ENCODE data around the gene SDCCAG8.

SDCCAG8 gene

DNA sequence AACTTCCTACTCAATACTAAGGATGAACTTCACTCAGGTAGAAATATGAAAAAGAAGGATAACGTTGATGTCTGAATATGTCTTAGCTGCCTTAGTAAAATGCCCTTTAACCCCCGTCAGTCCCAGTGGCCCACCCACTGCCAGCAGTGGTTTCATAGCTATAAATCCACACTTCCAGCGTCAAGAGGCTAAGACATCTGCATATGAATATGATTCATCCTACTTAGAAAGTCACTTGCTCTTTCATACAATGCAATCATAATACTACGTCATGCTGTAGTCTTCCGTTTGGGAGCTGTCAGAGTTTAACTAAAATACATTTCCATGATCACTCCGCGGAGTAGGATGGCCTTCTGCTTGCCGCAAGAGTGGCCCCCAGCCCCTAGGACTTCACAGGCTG is 247.3 kb downstream of the SDCCAG8 start:
- no peak for DNase-seq (ENCODE audit: low spot score)
- TF ChIP-seq, protein P1, sequence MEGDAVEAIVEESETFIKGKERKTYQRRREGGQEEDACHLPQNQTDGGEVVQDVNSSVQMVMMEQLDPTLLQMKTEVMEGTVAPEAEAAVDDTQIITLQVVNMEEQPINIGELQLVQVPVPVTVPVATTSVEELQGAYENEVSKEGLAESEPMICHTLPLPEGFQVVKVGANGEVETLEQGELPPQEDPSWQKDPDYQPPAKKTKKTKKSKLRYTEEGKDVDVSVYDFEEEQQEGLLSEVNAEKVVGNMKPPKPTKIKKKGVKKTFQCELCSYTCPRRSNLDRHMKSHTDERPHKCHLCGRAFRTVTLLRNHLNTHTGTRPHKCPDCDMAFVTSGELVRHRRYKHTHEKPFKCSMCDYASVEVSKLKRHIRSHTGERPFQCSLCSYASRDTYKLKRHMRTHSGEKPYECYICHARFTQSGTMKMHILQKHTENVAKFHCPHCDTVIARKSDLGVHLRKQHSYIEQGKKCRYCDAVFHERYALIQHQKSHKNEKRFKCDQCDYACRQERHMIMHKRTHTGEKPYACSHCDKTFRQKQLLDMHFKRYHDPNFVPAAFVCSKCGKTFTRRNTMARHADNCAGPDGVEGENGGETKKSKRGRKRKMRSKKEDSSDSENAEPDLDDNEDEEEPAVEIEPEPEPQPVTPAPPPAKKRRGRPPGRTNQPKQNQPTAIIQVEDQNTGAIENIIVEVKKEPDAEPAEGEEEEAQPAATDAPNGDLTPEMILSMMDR (IDR thresholded peaks at IDR 0.05; ENCODE audit: borderline replicate concordance, control extremely low read depth, extremely low read depth, insufficient read depth, missing control alignments): no peak
- in situ Hi-C loops (cut with MboI; ENCODE audit: low sequenced_read_pairs, unreplicated experiment): no loop called here

DNA sequence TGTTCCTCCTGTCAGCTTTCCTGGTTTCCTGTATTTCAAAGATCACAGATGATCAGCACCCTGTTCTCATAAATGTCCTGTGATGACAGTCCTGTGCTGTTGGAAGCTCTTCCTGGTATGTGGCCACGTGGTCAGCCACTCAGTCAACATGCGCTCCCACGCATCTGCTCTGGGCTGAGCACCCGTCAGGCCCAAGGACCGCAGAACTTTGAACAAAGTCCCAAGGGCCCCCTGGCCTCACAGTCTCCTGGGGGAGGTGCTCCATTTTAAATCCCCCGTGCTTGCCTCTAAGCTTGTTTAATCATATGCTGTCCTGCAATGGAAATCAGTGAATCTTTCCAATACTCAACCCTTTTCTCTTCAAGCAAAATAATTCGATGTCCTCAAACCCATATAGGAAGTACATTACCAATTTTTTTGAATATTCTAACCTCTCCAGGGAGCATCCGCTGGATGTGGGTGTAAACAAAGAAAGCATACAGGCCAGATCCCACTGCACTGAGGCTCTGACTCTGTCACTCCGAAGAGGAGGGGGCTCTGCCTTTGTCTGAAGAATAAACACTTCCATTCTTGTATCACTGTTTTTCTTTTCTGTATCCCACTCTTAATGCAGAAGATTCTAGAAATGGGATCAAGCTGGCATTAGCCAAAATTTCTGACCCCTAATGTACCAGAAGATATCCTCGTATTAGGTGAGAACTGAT is 250.3 kb downstream of the SDCCAG8 start:
- in situ Hi-C loops (cut with MboI; ENCODE audit: low sequenced_read_pairs, unreplicated experiment): no loop called here
- TF ChIP-seq, protein P1 (IDR thresholded peaks at IDR 0.05; ENCODE audit: borderline replicate concordance, control extremely low read depth, extremely low read depth, insufficient read depth, missing control alignments): no peak

DNA sequence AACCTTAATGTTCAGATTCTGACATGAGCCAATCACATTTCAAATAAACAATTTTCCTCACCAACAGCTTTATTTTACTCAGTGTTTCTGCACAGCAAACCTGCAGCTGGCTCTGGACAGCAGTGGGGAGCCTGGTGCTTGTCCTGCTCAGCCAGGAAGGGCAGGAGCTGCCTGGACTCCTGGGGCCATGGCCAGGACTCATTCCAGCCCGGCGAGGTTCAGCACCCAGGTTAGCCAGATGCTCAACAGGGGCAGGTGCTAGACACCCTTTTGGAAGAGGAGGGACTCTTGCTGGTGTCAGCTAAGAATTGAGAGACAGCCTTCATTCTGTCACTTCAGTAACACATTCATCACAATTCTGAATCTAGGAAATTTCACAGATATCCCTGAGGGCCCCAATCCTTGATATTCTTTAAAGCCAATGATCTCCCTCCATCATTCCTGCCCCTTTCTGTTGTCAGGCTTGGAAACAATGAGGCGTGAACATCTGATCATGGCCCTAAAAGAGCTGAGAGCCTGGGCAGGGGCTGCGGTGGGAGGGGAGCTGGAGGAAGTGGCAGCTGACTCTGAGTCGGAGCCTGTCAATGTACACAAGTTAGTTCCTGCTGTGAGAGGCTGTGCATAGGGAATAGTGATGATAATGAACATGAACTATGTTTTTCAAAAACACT is 251.3 kb downstream of the SDCCAG8 start:
- in situ Hi-C loops (cut with MboI; ENCODE audit: low sequenced_read_pairs, unreplicated experiment): no loop called here
- peak; percentile 12 for DNase-seq (ENCODE audit: low spot score)
- TF ChIP-seq, protein P1 (IDR thresholded peaks at IDR 0.05; ENCODE audit: borderline replicate concordance, control extremely low read depth, extremely low read depth, insufficient read depth, missing control alignments): no peak

More for the DNA sequence above, 250.3 kb downstream of the SDCCAG8 start:
- DNase-seq (ENCODE audit: low spot score): peak; percentile 58

DNA sequence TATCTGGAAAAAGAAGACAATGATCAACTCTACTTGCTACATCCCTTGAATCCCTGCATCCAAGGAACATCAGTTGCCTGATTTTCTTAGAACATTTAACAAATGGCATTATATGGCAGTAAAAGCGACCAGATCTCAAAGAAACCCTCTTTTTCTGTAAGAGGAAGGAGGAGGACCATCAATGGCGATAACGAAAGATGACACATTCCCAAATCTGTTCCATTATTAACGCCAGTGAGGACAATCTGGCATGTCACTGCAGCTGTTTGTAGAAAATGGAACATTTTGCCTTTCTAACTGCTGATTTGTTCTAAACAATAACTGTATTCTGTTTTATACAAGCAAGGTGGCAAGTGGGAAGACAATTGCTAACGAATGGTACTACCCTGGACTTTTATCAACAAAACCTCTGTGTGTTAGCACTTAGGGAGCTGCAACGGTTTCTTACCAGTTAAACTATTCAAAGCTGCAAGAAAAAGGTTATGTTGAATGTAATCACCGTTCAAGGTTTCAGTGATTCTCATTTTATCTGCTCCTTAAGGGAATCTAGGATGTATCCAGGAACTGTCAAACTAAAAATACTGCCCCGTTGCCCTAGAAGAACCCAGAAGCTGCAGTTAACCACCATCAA is 251.9 kb downstream of the SDCCAG8 start:
- in situ Hi-C loops (cut with MboI; ENCODE audit: low sequenced_read_pairs, unreplicated experiment): no loop called here
- TF ChIP-seq, protein P1 (IDR thresholded peaks at IDR 0.05; ENCODE audit: borderline replicate concordance, control extremely low read depth, extremely low read depth, insufficient read depth, missing control alignments): no peak
- no peak for DNase-seq (ENCODE audit: low spot score)

DNA sequence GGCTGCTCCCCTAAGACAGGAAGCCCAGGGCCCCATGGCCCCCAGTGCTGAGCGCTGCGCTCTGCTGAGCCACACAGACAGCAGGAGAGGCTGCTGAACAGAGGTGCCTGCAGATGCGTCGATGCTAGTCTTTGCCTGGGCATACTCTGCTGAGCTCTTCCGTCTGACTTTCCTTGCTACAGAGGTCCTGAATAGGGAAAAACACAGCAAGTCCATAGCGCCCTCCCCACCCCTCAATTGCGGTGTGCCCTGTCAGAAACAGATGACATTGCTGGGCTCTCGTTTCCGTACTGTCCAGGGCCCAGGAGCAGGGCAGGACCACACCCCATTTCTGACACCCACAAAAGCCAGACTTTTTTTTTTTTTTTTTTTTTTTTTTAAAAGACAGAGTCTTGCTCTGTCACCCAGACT is 252.5 kb downstream of the SDCCAG8 start:
- TF ChIP-seq, protein P1 (IDR thresholded peaks at IDR 0.05; ENCODE audit: borderline replicate concordance, control extremely low read depth, extremely low read depth, insufficient read depth, missing control alignments): no peak
- peak; percentile 47 for DNase-seq (ENCODE audit: low spot score)
- in situ Hi-C loops (cut with MboI; ENCODE audit: low sequenced_read_pairs, unreplicated experiment): no loop called here

DNA sequence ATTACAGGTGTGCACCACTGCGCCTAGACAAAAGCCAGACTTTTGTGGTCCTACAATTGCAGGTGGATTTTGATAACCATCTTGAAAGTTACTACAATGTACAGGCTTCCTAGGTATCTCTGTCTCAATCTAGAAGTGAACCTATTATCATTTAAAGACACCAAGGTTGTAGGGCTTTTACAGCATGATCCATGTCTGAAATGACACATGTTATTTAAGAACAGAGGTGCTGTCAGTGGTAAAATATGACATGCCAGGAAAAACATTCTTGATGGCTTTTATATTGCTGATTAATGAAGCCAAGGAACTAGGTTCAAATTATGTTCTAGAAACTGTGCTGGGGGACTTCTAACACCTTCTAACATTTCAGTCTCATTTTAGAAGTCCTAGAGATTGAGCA is 253.1 kb downstream of the SDCCAG8 start:
- peak; percentile 2 for DNase-seq (ENCODE audit: low spot score)
- TF ChIP-seq, protein P1 (IDR thresholded peaks at IDR 0.05; ENCODE audit: borderline replicate concordance, control extremely low read depth, extremely low read depth, insufficient read depth, missing control alignments): no peak
- in situ Hi-C loops (cut with MboI; ENCODE audit: low sequenced_read_pairs, unreplicated experiment): no loop called here

Measured in GM13976 (cell line).